GM23248 (cell line): ENCODE data around the gene CD164L2. TPM values are rescaled to one million over a fixed set of nuclear protein-coding genes. Genes with fewer than 3 reads are reported as not detected.

Source experiments
- DNase-seq: peaks from one replicate; pipeline ENCODE4 v3.0.0-alpha.2; 2015
- H2AFZ ChIP-seq: fragments of 200-600 bp; sonication (generic); 2 replicates; pipeline ENCODE4 v1.6.1; 2016; ENCODE audit warnings: antibody characterized with exemption
- H3F3A ChIP-seq: fragments of 200-600 bp; sonication (generic); 2 replicates; pipeline ENCODE4 v1.6.1; 2016; ENCODE audit warnings: mild to moderate bottlenecking, antibody characterized with exemption, mixed run types; ENCODE audit not compliant: insufficient read depth
- H3K27ac ChIP-seq: fragments of 200-600 bp; sonication (generic); 2 replicates; pipeline ENCODE4 v1.5.1; 2016; ENCODE audit warnings: mild to moderate bottlenecking
- H3K27me3 ChIP-seq: fragments of 200-600 bp; sonication (generic); replicated peaks from 2 replicates; pipeline ENCODE4 v1.6.1; 2016; ENCODE audit warnings: mild to moderate bottlenecking; ENCODE audit not compliant: insufficient read depth
- H3K36me3 ChIP-seq: fragments of 200-600 bp; sonication (generic); 2 replicates; pipeline ENCODE4 v1.6.1; 2016; ENCODE audit warnings: low read depth, mild to moderate bottlenecking
- H3K4me1 ChIP-seq: fragments of 200-600 bp; sonication (generic); 2 replicates; pipeline ENCODE4 v1.6.1; 2016; ENCODE audit warnings: mild to moderate bottlenecking; ENCODE audit not compliant: insufficient read depth
- H3K4me2 ChIP-seq: fragments of 200-600 bp; sonication (generic); one replicate; pipeline ENCODE4 v1.6.1; 2016; ENCODE audit warnings: mild to moderate bottlenecking; ENCODE audit not compliant: unreplicated experiment
- H3K4me3 ChIP-seq: fragments of 200-600 bp; sonication (generic); 2 replicates; pipeline ENCODE4 v1.5.1; 2016; ENCODE audit warnings: mild to moderate bottlenecking
- H3K79me2 ChIP-seq: fragments of 200-600 bp; sonication (generic); 2 replicates; pipeline ENCODE4 v1.6.1; 2016; ENCODE audit warnings: mild to moderate bottlenecking; ENCODE audit not compliant: insufficient read depth
- H3K9ac ChIP-seq: fragments of 200-600 bp; sonication (generic); 2 replicates; pipeline ENCODE4 v1.6.1; 2016; ENCODE audit warnings: mild to moderate bottlenecking
- H3K9me2 ChIP-seq: fragments of 200-600 bp; sonication (generic); 2 replicates; pipeline ENCODE4 v1.6.1; 2016; ENCODE audit warnings: mixed run types, mild to moderate bottlenecking, moderate library complexity; ENCODE audit not compliant: insufficient read depth
- H3K9me3 ChIP-seq: fragments of 200-600 bp; sonication (generic); one replicate; pipeline ENCODE4 v1.6.1; 2017; ENCODE audit warnings: low read depth
- H4K20me1 ChIP-seq: fragments of 200-600 bp; sonication (generic); 2 replicates; pipeline ENCODE4 v1.6.0; 2016; ENCODE audit not compliant: insufficient read depth
- EZH2 ChIP-seq: fragments of 200-600 bp; sonication (generic); IDR thresholded peaks from 2 replicates; pipeline ENCODE4 v1.6.1; 2018; ENCODE audit warnings: antibody characterized with exemption, mild to moderate bottlenecking; ENCODE audit not compliant: insufficient read depth, poor library complexity, severe bottlenecking
- EZH2phosphoT487 ChIP-seq: fragments of 200-600 bp; sonication (generic); IDR thresholded peaks from 2 replicates; pipeline ENCODE4 v1.6.1; 2018; ENCODE audit warnings: antibody characterized with exemption, moderate library complexity, mild to moderate bottlenecking, low read depth; ENCODE audit not compliant: insufficient read depth
- WGBS, 2 experiments: methylation state at CpG; one replicate each; pipeline ENCODE4 v1.1.6; 2015 to 2017; ENCODE audit warnings: low lambda C conversion rate in 2 of 2, low coverage in 1 of 2; ENCODE audit errors: missing lambda C conversion rate in 2 of 2; 5-methylcytosine and 5-hydroxymethylcytosine counted together
- in situ Hi-C: fragments of 300-500 bp; cut with MboI; formaldehyde crosslinking; loops from 2 replicates; pipeline ENCODE4 v1.15.0; 2020
- polyA plus RNA-seq: library from polyadenylated mRNA; unstranded; fragments of >200 nt; fragmentation: Nextera tagmentation; extraction: Ambion mirVana; gene quantifications from 2 replicates; pipeline ENCODE4 v1.2.1, GENCODE V29; 2016
- total RNA-seq: library from RNA; depleted of rRNA; stranded (reverse); fragments of >200 nt; shearing (Covaris generic); gene quantifications from 2 replicates; pipeline ENCODE4 v1.2.3, GENCODE V29; 2014

CD164L2 gene
- total and polyA plus RNA-seq, 2 experiments from 2014 or later, result not detected

- peaks cover under 1% of the 10 kb centered on the region; the same call in 1 of the 2 replicates for H3K4me1 ChIP-seq
- H3K4me3 ChIP-seq, result no peak overlapping the region
- H3K9ac ChIP-seq, result no peak overlapping the region
- H3K79me2 ChIP-seq, result no peaks in the 10 kb centered on the region
- no peaks in the 10 kb centered on the region for H3K27me3 ChIP-seq
- no peaks in the 10 kb centered on the region for H3K9me3 ChIP-seq
- 79 to 80% methylated on average over 14 of the region's 14 CpGs for WGBS, 2 experiments
- H3K36me3 ChIP-seq, result no peaks in the 10 kb centered on the region
- H3F3A ChIP-seq, result no peaks in the 10 kb centered on the region
- H3K27ac ChIP-seq, result no peak overlapping the region
- H3K4me2 ChIP-seq, result no peak overlapping the region
- no peak for DNase-seq
- no peak overlapping the region for H2AFZ ChIP-seq
- no peaks in the 10 kb centered on the region for H4K20me1 ChIP-seq
- H3K9me2 ChIP-seq, result no peaks in the 10 kb centered on the region
- in situ Hi-C loops, result no loop called here
- TF ChIP-seq EZH2 (no peak), EZH2phosphoT487 (no peak)
Measured at GRCh38 chr1:27346991-27347624, 36.0 kb downstream of the CD164L2 start.

GRCh38 chr1:27346357-27346756, 36.8 kb downstream of the CD164L2 start:
- no peaks in the 10 kb centered on the region for H3K9me3 ChIP-seq
- H3K36me3 ChIP-seq, result no peaks in the 10 kb centered on the region
- H3K4me2 ChIP-seq, result no peak overlapping the region
- H3K4me3 ChIP-seq, result no peak overlapping the region
- no peaks in the 10 kb centered on the region for H3K79me2 ChIP-seq
- H3K9me2 ChIP-seq, result no peaks in the 10 kb centered on the region
- no peak overlapping the region for H3K9ac ChIP-seq
- H2AFZ ChIP-seq, result no peak overlapping the region
- DNase-seq, result no peak
- 88 to 89% methylated on average over 8 of the region's 8 CpGs for WGBS, 2 experiments
- no peak for TF ChIP-seq EZH2phosphoT487
- no peak for TF ChIP-seq EZH2
- in situ Hi-C loops, result no loop called here
- H4K20me1 ChIP-seq, result no peaks in the 10 kb centered on the region
- H3K4me1 ChIP-seq, result peaks cover 7% of the 10 kb centered on the region
- no peaks in the 10 kb centered on the region for H3K27me3 ChIP-seq
- no peak overlapping the region for H3K27ac ChIP-seq
- no peaks in the 10 kb centered on the region for H3F3A ChIP-seq

- Histone ChIP-seq H3K79me2 (no peaks in the 10 kb centered on the region), H3F3A (no peaks in the 10 kb centered on the region), H3K9me2 (no peaks in the 10 kb centered on the region), H3K27me3 (no peaks in the 10 kb centered on the region), H3K4me3 (no peak overlapping the region), H3K36me3 (no peaks in the 10 kb centered on the region), H3K4me2 (no peak overlapping the region), H4K20me1 (no peaks in the 10 kb centered on the region), H3K9ac (no peak overlapping the region), H3K4me1 (peaks cover 14% of the 10 kb centered on the region), H2AFZ (no peak overlapping the region), H3K27ac (no peak overlapping the region), H3K9me3 (no peaks in the 10 kb centered on the region)
- TF ChIP-seq EZH2phosphoT487 (no peak), EZH2 (no peak)
- WGBS, 2 experiments, result 80 to 82% methylated on average over 12 of the region's 12 CpGs
- in situ Hi-C loops, result no loop called here
- no peak for DNase-seq
Measured at GRCh38 chr1:27345272-27345671, 37.9 kb downstream of the CD164L2 start.

- no peak for DNase-seq
Measured at GRCh38 chr1:27343639-27344025, 39.5 kb downstream of the CD164L2 start.

More at GRCh38 chr1:27343639-27344025, 39.5 kb downstream of the CD164L2 start:
- H3K36me3 ChIP-seq, result no peaks in the 10 kb centered on the region
- H3K4me3 ChIP-seq, result no peak overlapping the region
- H3K4me2 ChIP-seq, result no peak overlapping the region
- H3K9me2 ChIP-seq, result no peaks in the 10 kb centered on the region
- no peak overlapping the region for H3K9ac ChIP-seq
- no peak overlapping the region for H2AFZ ChIP-seq
- H3K9me3 ChIP-seq, result no peaks in the 10 kb centered on the region
- H3F3A ChIP-seq, result no peaks in the 10 kb centered on the region
- TF ChIP-seq EZH2, result no peak
- TF ChIP-seq EZH2phosphoT487, result no peak
- H3K4me1 ChIP-seq, result peaks cover 14% of the 10 kb centered on the region
- H3K79me2 ChIP-seq, result no peaks in the 10 kb centered on the region
- no peak overlapping the region for H3K27ac ChIP-seq
- in situ Hi-C loops, result no loop called here
- 46 to 47% methylated on average over 5 of the region's 5 CpGs for WGBS, 2 experiments
- no peaks in the 10 kb centered on the region for H3K27me3 ChIP-seq
- no peaks in the 10 kb centered on the region for H4K20me1 ChIP-seq
